GM12878 (cell line): ENCODE results near the gene CAMK1. TPM values are rescaled to one million over a fixed set of nuclear protein-coding genes. Genes with fewer than 3 reads are reported as not detected.
A peak's percentile ranks its signal among the peaks of the same experiment; 100 is the strongest.

ENCODE experiments used
- ATAC-seq: fragments of 200-7000 bp; cut with Tn5 transposase; 3 replicates; pipeline ENCODE4 v1.9.1; 2020; ENCODE audit warnings: mild to moderate bottlenecking, moderate library complexity
- BruUV-seq: library from RNA; stranded (reverse); fragments of 400-500 nt; replicated peaks from 2 replicates; lab custom pipeline; 2021; lab: Mats Ljungman, UMichigan
- CTCF ChIA-PET: fragments of 300-600 bp; sonication (Branson Sonifier 250); formaldehyde crosslinking; extraction: SDS; loops from one replicate; lab custom pipeline; 2021; ENCODE audit warnings: inconsistent platforms; lab: Yijun Ruan, JAX
- POLR2A ChIA-PET: fragments of 350-600 bp; formaldehyde crosslinking; extraction: SDS; loops from one replicate; lab custom pipeline; 2021; ENCODE audit warnings: inconsistent platforms; lab: Charles Lee
- RAD21 ChIA-PET: fragments of 300-600 bp; sonication (Branson Sonifier 250); formaldehyde crosslinking; loops from one replicate; lab custom pipeline; 2023; ENCODE audit warnings: antibody characterized with exemption; ENCODE audit not compliant: unreplicated experiment; lab: Charles Lee
- SMC1A ChIA-PET: fragments of 300-600 bp; sonication (Branson Sonifier 250); formaldehyde crosslinking; loops from one replicate; lab custom pipeline; 2023; ENCODE audit not compliant: unreplicated experiment, uncharacterized antibody; lab: Charles Lee
- DNase-seq: peaks from one replicate; pipeline ENCODE4 v3.0.0-alpha.2; 2011; ENCODE audit warnings: low read depth, low spot score
- FAIRE-seq: peaks from 3 replicates; lab custom pipeline; 2011; peaks lifted over from hg19 to GRCh38; lab: Jason Lieb, UNC
- H2AFZ ChIP-seq: 2 replicates; pipeline ENCODE4 v1.6.0; 2011; ENCODE audit warnings: low read depth, low read length, control low read depth; ENCODE audit not compliant: control insufficient read depth
- H3K27ac ChIP-seq: 2 replicates; pipeline ENCODE4 v1.5.1; 2011; ENCODE audit warnings: control low read depth; ENCODE audit not compliant: control insufficient read depth, insufficient read depth
- H3K27me3 ChIP-seq, 2 experiments: replicated peaks in 1 of 2; 2 replicates each; pipeline versions ENCODE4 v1.6.0 to v1.6.1; 2011; ENCODE audit warnings: low read length in 1 of 2; ENCODE audit not compliant: control insufficient read depth in 2 of 2, insufficient read depth in 2 of 2
- H3K36me3 ChIP-seq, 2 experiments: 2 replicates each; pipeline ENCODE4 v1.5.1; 2011; ENCODE audit warnings: low read length in 1 of 2; ENCODE audit not compliant: control insufficient read depth in 2 of 2, insufficient read depth in 2 of 2
- H3K4me1 ChIP-seq: 2 replicates; pipeline ENCODE4 v1.6.1; 2011; ENCODE audit warnings: mild to moderate bottlenecking, low read length, moderate library complexity, mixed read lengths; ENCODE audit not compliant: control insufficient read depth, insufficient read depth
- H3K4me2 ChIP-seq: 2 replicates; pipeline ENCODE4 v1.6.0; 2011; ENCODE audit warnings: control low read depth; ENCODE audit not compliant: control insufficient read depth, insufficient read depth
- H3K4me3 ChIP-seq: fragments of 200-600 bp; sonication (generic); 2 replicates; pipeline ENCODE4 v1.5.1; 2016
- H3K79me2 ChIP-seq: 2 replicates; pipeline ENCODE4 v1.6.0; 2011; ENCODE audit warnings: low read length; ENCODE audit not compliant: control insufficient read depth, insufficient read depth
- H3K9ac ChIP-seq: 2 replicates; pipeline ENCODE4 v1.8.0; 2011; ENCODE audit warnings: low read length, control low read depth, mixed read lengths; ENCODE audit not compliant: control insufficient read depth, insufficient read depth
- H3K9me3 ChIP-seq: replicated peaks from 3 replicates; pipeline ENCODE4 v1.5.1; 2011; ENCODE audit warnings: mild to moderate bottlenecking, low read length; ENCODE audit not compliant: control insufficient read depth, insufficient read depth
- H4K20me1 ChIP-seq: 2 replicates; pipeline ENCODE4 v1.6.0; 2011; ENCODE audit not compliant: control insufficient read depth, insufficient read depth
- FOXM1 ChIP-seq: IDR thresholded peaks from 2 replicates; pipeline ENCODE4 v1.6.1; 2012; ENCODE audit warnings: low read depth, mild to moderate bottlenecking, inconsistent platforms, low read length, moderate library complexity
- RB1 ChIP-seq: fragments of 450-650 bp; formaldehyde crosslinking; IDR thresholded peaks from 2 replicates; pipeline ENCODE4 v1.6.1; 2017; ENCODE audit warnings: mild to moderate bottlenecking, borderline replicate concordance
- STAT1 ChIP-seq: fragments of 450-650 bp; conservative IDR thresholded peaks from 2 replicates; pipeline ENCODE4 v1.6.1; 2014; ENCODE audit warnings: antibody characterized with exemption, mild to moderate bottlenecking
- ZBTB11 ChIP-seq: fragments of 450-650 bp; formaldehyde crosslinking; IDR thresholded peaks from 2 replicates; pipeline ENCODE4 v1.5.0; 2022; ENCODE audit warnings: mild to moderate bottlenecking, missing genetic modification characterization
- WGBS: methylation state at CpG from one replicate; pipeline ENCODE4 v1.1.6; 2016; ENCODE audit warnings: low lambda C conversion rate; ENCODE audit not compliant: insufficient replicate concordance, insufficient coverage; ENCODE audit errors: missing lambda C conversion rate; 5-methylcytosine and 5-hydroxymethylcytosine counted together
- in situ Hi-C: fragments of 300-500 bp; cut with MboI; formaldehyde crosslinking; loops from 9 replicates; pipeline ENCODE4 v1.14.3; 2018; ENCODE audit warnings: mixed read lengths
- intact Hi-C: fragments of 100-400 bp; cut with micrococcal nuclease; formaldehyde crosslinking; loops from one replicate; pipeline ENCODE4 v1.14.2; 2022; ENCODE audit not compliant: unreplicated experiment
- polyA plus RNA-seq, 11 experiments: library from polyadenylated mRNA; depleted of rRNA in 4 of 11; unstranded in 6 of 11; stranded (reverse) in 5 of 11; fragments of >200 nt; fragmentation: Nextera tagmentation in 4 of 11; fragmentation: Illumina TruSeq in 1 of 11; extraction: Ambion mirVana in 4 of 11; extraction: Trizol in 1 of 11; gene quantifications; 1 replicate in 1 of 11; 2 replicates in 10 of 11; pipeline versions ENCODE4 v1.2.1 to v1.2.3, GENCODE V29; 2011 to 2016; ENCODE audit warnings: inconsistent platforms in 2 of 11, missing spikeins in 2 of 11, low read depth in 1 of 11
- total RNA-seq, 4 experiments: library from RNA; depleted of rRNA in 3 of 4; stranded (reverse); fragments of >200 nt in 3 of 4; fragmentation: Illumina TruSeq in 1 of 4; extraction: Trizol in 1 of 4; gene quantifications; 2 replicates each; pipeline versions ENCODE4 v1.2.1 to v1.2.3, GENCODE V29; 2013 to 2021

CAMK1 gene
- total and polyA plus RNA-seq, 10 of the 15 experiments (the other 5 are each of a cell fraction or from before 2014, with no cell fraction given), result 0.24 to 2.1 (median 0.51) TPM; not detected in 2

- H3K9me3 ChIP-seq, result no peaks in the 10 kb centered on the region
- TSS peak; percentile 54 for BruUV-seq
- intact Hi-C loops, result loop anchor here (5.0 kb wide), 1 partner anchor 75 kb away; the partner anchor contains the start of gene BRPF1
- ATAC-seq (no peak), FAIRE-seq (no peak), DNase-seq (no peak)
- TF ChIP-seq FOXM1 (0 out of 2 replicates have a peak, but pooled peaks have one; percentile 21), ZBTB11 (no peak), RB1 (no peak), STAT1 (no peak)
- no peak overlapping the region for H3K9ac ChIP-seq
- H3K4me3 ChIP-seq, result no peak overlapping the region
- ChIA-PET SMC1A (interaction anchor here (1.0 to 1.1 kb wide), 3 partner anchors 12 to 54 kb away, joined by 3 to 7 read pairs (median 4); no protein-coding TSS in a partner anchor), CTCF (interaction anchor here (1.0 kb wide), 1 partner anchor 14 kb away, joined by 3 read pairs; the partner anchor contains the start of gene ARPC4), RAD21 (interaction anchor here (1.6 to 2.0 kb wide), 2 partner anchors 11 to 76 kb away, joined by 5 read pairs; partner anchors contain the start of gene BRPF1), POLR2A (interaction anchor here (0.6 to 2.9 kb wide), 3 partner anchors 11 to 24 kb away, joined by 4 to 19 read pairs (median 9); partner anchors contain the start of genes ARPC4 and TADA3)
- H3K79me2 ChIP-seq, result no peaks in the 10 kb centered on the region
- in situ Hi-C loops, result no loop called here
- no peaks in the 10 kb centered on the region for H4K20me1 ChIP-seq
- H3K36me3 ChIP-seq, result peaks cover 27 to 40% of the 10 kb centered on the region in 2 experiments
- no peak overlapping the region for H3K4me2 ChIP-seq
- no peak overlapping the region for H3K27ac ChIP-seq
- WGBS, result 82% methylated on average over 4 of the region's 7 CpGs
- H3K27me3 ChIP-seq, result no peaks in the 10 kb centered on the region
- H3K4me1 ChIP-seq, result peaks cover 13% of the 10 kb centered on the region
- no peak overlapping the region for H2AFZ ChIP-seq
Observed at GRCh38 chr3:9806688-9807589, 37.2 kb upstream of the CAMK1 start.
